ENCODE measurements around the gene ADAT2.

Gene ADAT2

GRCh38 chr6:143429970-143430369, 20.5 kb downstream of the ADAT2 start:
- Histone ChIP-seq H3K79me1 (ENCODE audit: low read length) (no peaks in the 10 kb centered on the region), H4K91ac (ENCODE audit: low read depth, low read length) (no peak overlapping the region), H3K27ac (ENCODE audit: low read depth, low read length) (no peak overlapping the region), H2BK120ac (ENCODE audit: insufficient read depth, low read length, poor library complexity) (no peak overlapping the region), H3K9me3 (ENCODE audit: insufficient read depth, low read depth, low read length) (no peaks in the 10 kb centered on the region), H3K79me2 (ENCODE audit: control insufficient read depth, insufficient read depth, low read length, poor library complexity) (no peaks in the 10 kb centered on the region), H3K36me3 (ENCODE audit: control insufficient read depth in 1 of 2, insufficient read depth in 2 of 2, low read length in 2 of 2) (no peaks in the 10 kb centered on the region), H3K4ac (ENCODE audit: low read depth, low read length) (no peak overlapping the region), H3K14ac (ENCODE audit: low read length) (no peak overlapping the region), H3K23ac (ENCODE audit: low read length) (no peak overlapping the region), H4K12ac (ENCODE audit: low read depth, low read length) (no peak overlapping the region), H3K27me3 (ENCODE audit: insufficient read depth, low read length) (no peaks in the 10 kb centered on the region), H3K4me3 (ENCODE audit: low read depth, low read length) (no peak overlapping the region), H3K18ac (ENCODE audit: low read length) (no peak overlapping the region), H3K4me2 (ENCODE audit: low read length) (no peak overlapping the region), H2BK5ac (ENCODE audit: low read depth, low read length, poor library complexity) (no peak overlapping the region), H2BK12ac (ENCODE audit: low read length) (no peak overlapping the region), H2AFZ (ENCODE audit: insufficient read depth, low read length, poor library complexity) (no peak overlapping the region), H3K9ac (ENCODE audit: low read length) (no peak overlapping the region), H2AK5ac (ENCODE audit: low read length) (no peak overlapping the region), H4K8ac (ENCODE audit: low read depth, low read length) (no peak overlapping the region), H3K4me1 (ENCODE audit: control insufficient read depth in 1 of 2, insufficient read depth in 2 of 2, low read length in 2 of 2) (no peaks in the 10 kb centered on the region)
- DNase-seq: no peak
- WGBS (ENCODE audit: extremely low coverage, insufficient coverage, insufficient read length): no CpG with 5 or more reads among the region's 4 CpGs

- H3K14ac ChIP-seq (ENCODE audit: low read length): no peak overlapping the region
- H3K79me1 ChIP-seq (ENCODE audit: low read length): no peaks in the 10 kb centered on the region
- no peak overlapping the region for H2BK120ac ChIP-seq (ENCODE audit: insufficient read depth, low read length, poor library complexity)
- H3K4me1 ChIP-seq (ENCODE audit: control insufficient read depth in 1 of 2, insufficient read depth in 2 of 2, low read length in 2 of 2): no peaks in the 10 kb centered on the region
- no peaks in the 10 kb centered on the region for H3K36me3 ChIP-seq (ENCODE audit: control insufficient read depth in 1 of 2, insufficient read depth in 2 of 2, low read length in 2 of 2)
- no peak overlapping the region for H3K9ac ChIP-seq (ENCODE audit: low read length)
- WGBS (ENCODE audit: extremely low coverage, insufficient coverage, insufficient read length): no CpG with 5 or more reads among the region's 4 CpGs
- H4K8ac ChIP-seq (ENCODE audit: low read depth, low read length): no peak overlapping the region
- no peak overlapping the region for H3K27ac ChIP-seq (ENCODE audit: low read depth, low read length)
- no peak overlapping the region for H2BK5ac ChIP-seq (ENCODE audit: low read depth, low read length, poor library complexity)
- H3K79me2 ChIP-seq (ENCODE audit: control insufficient read depth, insufficient read depth, low read length, poor library complexity): no peaks in the 10 kb centered on the region
- H2AK5ac ChIP-seq (ENCODE audit: low read length): no peak overlapping the region
- no peak overlapping the region for H2BK12ac ChIP-seq (ENCODE audit: low read length)
- H3K27me3 ChIP-seq (ENCODE audit: insufficient read depth, low read length): no peaks in the 10 kb centered on the region
- H2AFZ ChIP-seq (ENCODE audit: insufficient read depth, low read length, poor library complexity): no peak overlapping the region
- H3K4me3 ChIP-seq (ENCODE audit: low read depth, low read length): no peak overlapping the region
- H3K4ac ChIP-seq (ENCODE audit: low read depth, low read length): no peak overlapping the region
- H3K18ac ChIP-seq (ENCODE audit: low read length): no peak overlapping the region
- H3K23ac ChIP-seq (ENCODE audit: low read length): no peak overlapping the region
- H3K9me3 ChIP-seq (ENCODE audit: insufficient read depth, low read depth, low read length): no peaks in the 10 kb centered on the region
- no peak overlapping the region for H3K4me2 ChIP-seq (ENCODE audit: low read length)
- H4K12ac ChIP-seq (ENCODE audit: low read depth, low read length): no peak overlapping the region
- peak; percentile 77 to 82 for DNase-seq
- no peak overlapping the region for H4K91ac ChIP-seq (ENCODE audit: low read depth, low read length)
Measured at GRCh38 chr6:143427109-143427817, 23.2 kb downstream of the ADAT2 start.

GRCh38 chr6:143426026-143426425, 24.5 kb downstream of the ADAT2 start:
- H3K4me2 ChIP-seq (ENCODE audit: low read length): no peak overlapping the region
- H3K27me3 ChIP-seq (ENCODE audit: insufficient read depth, low read length): no peaks in the 10 kb centered on the region
- no peaks in the 10 kb centered on the region for H3K9me3 ChIP-seq (ENCODE audit: insufficient read depth, low read depth, low read length)
- no peak overlapping the region for H2AFZ ChIP-seq (ENCODE audit: insufficient read depth, low read length, poor library complexity)
- no peak overlapping the region for H4K8ac ChIP-seq (ENCODE audit: low read depth, low read length)
- no peak overlapping the region for H2AK5ac ChIP-seq (ENCODE audit: low read length)
- H4K12ac ChIP-seq (ENCODE audit: low read depth, low read length): no peak overlapping the region
- DNase-seq: no peak
- no peak overlapping the region for H3K23ac ChIP-seq (ENCODE audit: low read length)
- no peak overlapping the region for H3K18ac ChIP-seq (ENCODE audit: low read length)
- H3K9ac ChIP-seq (ENCODE audit: low read length): no peak overlapping the region
- H3K36me3 ChIP-seq (ENCODE audit: control insufficient read depth in 1 of 2, insufficient read depth in 2 of 2, low read length in 2 of 2): no peaks in the 10 kb centered on the region
- H3K27ac ChIP-seq (ENCODE audit: low read depth, low read length): no peak overlapping the region
- no peak overlapping the region for H2BK120ac ChIP-seq (ENCODE audit: insufficient read depth, low read length, poor library complexity)
- no peak overlapping the region for H3K4me3 ChIP-seq (ENCODE audit: low read depth, low read length)
- H2BK5ac ChIP-seq (ENCODE audit: low read depth, low read length, poor library complexity): no peak overlapping the region
- H3K79me2 ChIP-seq (ENCODE audit: control insufficient read depth, insufficient read depth, low read length, poor library complexity): no peaks in the 10 kb centered on the region
- H3K14ac ChIP-seq (ENCODE audit: low read length): no peak overlapping the region
- no peak overlapping the region for H3K4ac ChIP-seq (ENCODE audit: low read depth, low read length)
- no CpG with 5 or more reads among the region's 2 CpGs for WGBS (ENCODE audit: extremely low coverage, insufficient coverage, insufficient read length)
- H3K4me1 ChIP-seq (ENCODE audit: control insufficient read depth in 1 of 2, insufficient read depth in 2 of 2, low read length in 2 of 2): no peaks in the 10 kb centered on the region
- no peaks in the 10 kb centered on the region for H3K79me1 ChIP-seq (ENCODE audit: low read length)
- no peak overlapping the region for H4K91ac ChIP-seq (ENCODE audit: low read depth, low read length)
- H2BK12ac ChIP-seq (ENCODE audit: low read length): no peak overlapping the region

GRCh38 chr6:143419526-143419925, 31.0 kb downstream of the ADAT2 start:
- no peak overlapping the region for H4K8ac ChIP-seq (ENCODE audit: low read depth, low read length)
- H3K9me3 ChIP-seq (ENCODE audit: insufficient read depth, low read depth, low read length): no peaks in the 10 kb centered on the region
- H3K27me3 ChIP-seq (ENCODE audit: insufficient read depth, low read length): no peaks in the 10 kb centered on the region
- H3K4me3 ChIP-seq (ENCODE audit: low read depth, low read length): no peak overlapping the region
- H2BK120ac ChIP-seq (ENCODE audit: insufficient read depth, low read length, poor library complexity): no peak overlapping the region
- H3K14ac ChIP-seq (ENCODE audit: low read length): no peak overlapping the region
- no peak overlapping the region for H4K91ac ChIP-seq (ENCODE audit: low read depth, low read length)
- H3K4me1 ChIP-seq (ENCODE audit: control insufficient read depth in 1 of 2, insufficient read depth in 2 of 2, low read length in 2 of 2): no peaks in the 10 kb centered on the region
- H2BK5ac ChIP-seq (ENCODE audit: low read depth, low read length, poor library complexity): no peak overlapping the region
- no peak overlapping the region for H2AFZ ChIP-seq (ENCODE audit: insufficient read depth, low read length, poor library complexity)
- no peak overlapping the region for H3K9ac ChIP-seq (ENCODE audit: low read length)
- no peak overlapping the region for H4K12ac ChIP-seq (ENCODE audit: low read depth, low read length)
- no peak overlapping the region for H3K4me2 ChIP-seq (ENCODE audit: low read length)
- WGBS (ENCODE audit: extremely low coverage, insufficient coverage, insufficient read length): 100% methylated on average over 1 of the region's 6 CpGs
- H2AK5ac ChIP-seq (ENCODE audit: low read length): no peak overlapping the region
- DNase-seq: no peak
- no peaks in the 10 kb centered on the region for H3K79me1 ChIP-seq (ENCODE audit: low read length)
- H2BK12ac ChIP-seq (ENCODE audit: low read length): no peak overlapping the region
- no peak overlapping the region for H3K27ac ChIP-seq (ENCODE audit: low read depth, low read length)
- H3K23ac ChIP-seq (ENCODE audit: low read length): no peak overlapping the region
- H3K18ac ChIP-seq (ENCODE audit: low read length): no peak overlapping the region
- no peak overlapping the region for H3K4ac ChIP-seq (ENCODE audit: low read depth, low read length)
- no peaks in the 10 kb centered on the region for H3K36me3 ChIP-seq (ENCODE audit: control insufficient read depth in 1 of 2, insufficient read depth in 2 of 2, low read length in 2 of 2)
- H3K79me2 ChIP-seq (ENCODE audit: control insufficient read depth, insufficient read depth, low read length, poor library complexity): no peaks in the 10 kb centered on the region

Measured in trophoblast cell (in vitro differentiated cells and primary cell).